GM12872 (cell line): ENCODE results near the gene SNW1.

Source experiments
- TF ChIP-seq, protein P1 (sequence below): IDR thresholded peaks from 3 replicates; pipeline ENCODE4 v1.5.1; 2011; ENCODE audit warnings: low read depth, mild to moderate bottlenecking, low read length, moderate library complexity; ENCODE audit not compliant: insufficient read depth

Gene SNW1

DNA sequence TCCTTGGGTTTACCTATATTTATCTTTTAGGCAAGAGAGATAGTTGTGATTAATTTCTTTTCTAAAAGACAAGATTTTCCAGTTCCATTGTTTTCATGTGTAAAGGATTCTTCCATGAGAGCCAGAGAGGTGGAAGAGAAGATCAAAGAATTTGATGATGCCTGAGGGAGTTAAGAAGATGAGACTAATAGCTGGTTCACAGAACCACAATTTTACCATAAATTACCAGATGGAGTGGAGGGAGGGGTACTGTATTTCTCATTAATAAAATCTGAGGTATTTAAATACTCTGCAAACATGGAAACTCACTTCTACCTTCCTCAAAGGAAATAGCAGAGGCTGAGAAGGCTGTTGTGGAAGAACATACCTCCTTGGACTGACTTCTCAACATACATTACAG lies 87.8 kb downstream of the SNW1 start:
- TF ChIP-seq, protein P1, sequence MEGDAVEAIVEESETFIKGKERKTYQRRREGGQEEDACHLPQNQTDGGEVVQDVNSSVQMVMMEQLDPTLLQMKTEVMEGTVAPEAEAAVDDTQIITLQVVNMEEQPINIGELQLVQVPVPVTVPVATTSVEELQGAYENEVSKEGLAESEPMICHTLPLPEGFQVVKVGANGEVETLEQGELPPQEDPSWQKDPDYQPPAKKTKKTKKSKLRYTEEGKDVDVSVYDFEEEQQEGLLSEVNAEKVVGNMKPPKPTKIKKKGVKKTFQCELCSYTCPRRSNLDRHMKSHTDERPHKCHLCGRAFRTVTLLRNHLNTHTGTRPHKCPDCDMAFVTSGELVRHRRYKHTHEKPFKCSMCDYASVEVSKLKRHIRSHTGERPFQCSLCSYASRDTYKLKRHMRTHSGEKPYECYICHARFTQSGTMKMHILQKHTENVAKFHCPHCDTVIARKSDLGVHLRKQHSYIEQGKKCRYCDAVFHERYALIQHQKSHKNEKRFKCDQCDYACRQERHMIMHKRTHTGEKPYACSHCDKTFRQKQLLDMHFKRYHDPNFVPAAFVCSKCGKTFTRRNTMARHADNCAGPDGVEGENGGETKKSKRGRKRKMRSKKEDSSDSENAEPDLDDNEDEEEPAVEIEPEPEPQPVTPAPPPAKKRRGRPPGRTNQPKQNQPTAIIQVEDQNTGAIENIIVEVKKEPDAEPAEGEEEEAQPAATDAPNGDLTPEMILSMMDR = no peak
